HepG2 (cell line): Measurements from ENCODE around the gene CDC42SE1. TPM values are rescaled to one million over a fixed set of nuclear protein-coding genes. Genes with fewer than 3 reads are reported as not detected.
A peak's percentile ranks its signal among the peaks of the same experiment; 100 is the strongest.

ENCODE experiments used
- ASH2L ChIP-seq: fragments of 300-600, 200-600 bp; sonication (generic); IDR thresholded peaks from 2 replicates; pipeline ENCODE4 v1.7.0; 2017; ENCODE audit warnings: low read depth, mild to moderate bottlenecking, moderate library complexity, mixed read lengths, low read length; ENCODE audit not compliant: insufficient read length
- CHD4 ChIP-seq: fragments of 200-600 bp; sonication (generic); IDR thresholded peaks from 2 replicates; pipeline ENCODE4 v1.7.0; 2017; ENCODE audit warnings: mild to moderate bottlenecking, low read length, borderline replicate concordance
- HBP1 ChIP-seq: IDR thresholded peaks from 2 replicates; pipeline ENCODE4 v1.6.1; 2016; ENCODE audit warnings: low read depth, control low read depth
- HIVEP1 ChIP-seq: sonication (generic); formaldehyde crosslinking; IDR thresholded peaks from 2 replicates; pipeline ENCODE4 v1.4.0; 2020; ENCODE audit warnings: mild to moderate bottlenecking, missing genetic modification reagents
- HMG20B ChIP-seq: conservative IDR thresholded peaks from 2 replicates; pipeline ENCODE4 v1.6.1; 2016; ENCODE audit warnings: missing genetic modification reagents, missing compliant biosample characterization
- KLF16 ChIP-seq, 2 experiments: sonication (generic) in 1 of 2; formaldehyde crosslinking in 1 of 2; IDR thresholded peaks; 2 replicates each; pipeline versions ENCODE4 v1.6.1 to v1.8.0; 2016 to 2023; ENCODE audit warnings: missing genetic modification reagents in 2 of 2, missing compliant biosample characterization in 1 of 2
- MIXL1 ChIP-seq: IDR thresholded peaks from 2 replicates; pipeline ENCODE4 v1.6.1; 2016
- MNT ChIP-seq: fragments of 450-650 bp; IDR thresholded peaks from 2 replicates; pipeline ENCODE4 v1.6.1; 2016
- SIN3B ChIP-seq: fragments of 150-350 bp; IDR thresholded peaks from 2 replicates; pipeline ENCODE4 v1.6.1; 2014; ENCODE audit warnings: low read length
- SOX13 ChIP-seq, 3 experiments: fragments of 450-650 bp in 1 of 3; sonication (generic) in 1 of 3; formaldehyde crosslinking in 1 of 3; IDR thresholded peaks in 2 of 3; conservative IDR thresholded peaks in 1 of 3; 2 replicates each; pipeline versions ENCODE4 v1.5.0 to v1.6.1; 2016 to 2020; ENCODE audit warnings: antibody characterized with exemption in 1 of 3, mild to moderate bottlenecking in 1 of 3, missing compliant biosample characterization in 1 of 3, missing genetic modification reagents in 1 of 3, moderate library complexity in 1 of 3
- ZFX ChIP-seq: sonication (generic); formaldehyde crosslinking; IDR thresholded peaks from 2 replicates; pipeline ENCODE4 v1.4.0; 2020; ENCODE audit warnings: mild to moderate bottlenecking, low read depth, missing genetic modification reagents, moderate library complexity
- ZHX1 ChIP-seq: sonication (generic); formaldehyde crosslinking; IDR thresholded peaks from 2 replicates; pipeline ENCODE4 v1.8.1; 2022; ENCODE audit warnings: low read depth, mild to moderate bottlenecking, missing genetic modification reagents
- ZNF616 ChIP-seq: sonication (generic); formaldehyde crosslinking; IDR thresholded peaks from 2 replicates; pipeline ENCODE4 v1.5.0; 2020; ENCODE audit warnings: low read depth, mild to moderate bottlenecking, missing genetic modification reagents
- ZNF710 ChIP-seq: sonication (generic); formaldehyde crosslinking; IDR thresholded peaks from 2 replicates; pipeline ENCODE4 v1.5.0; 2020; ENCODE audit warnings: mild to moderate bottlenecking, missing genetic modification reagents, borderline replicate concordance
- ZNF770 ChIP-seq: sonication (generic); formaldehyde crosslinking; IDR thresholded peaks from 2 replicates; pipeline ENCODE4 v1.5.0; 2020; ENCODE audit warnings: mild to moderate bottlenecking, missing genetic modification reagents
- polyA plus RNA-seq, 8 experiments: library from polyadenylated mRNA; depleted of rRNA in 3 of 8; stranded (reverse) in 7 of 8; unstranded in 1 of 8; fragments of >200 nt; fragmentation: Illumina TruSeq in 4 of 8; extraction: Trizol in 4 of 8; gene quantifications; 2 replicates each; pipeline versions ENCODE4 v1.2.1 to v1.2.3, GENCODE V29; 2011 to 2016; ENCODE audit warnings: low read depth in 4 of 8, missing spikeins in 1 of 8, mixed read lengths in 1 of 8; ENCODE audit not compliant: insufficient read depth in 1 of 8
- total RNA-seq, 5 experiments: library from RNA; depleted of rRNA; stranded (reverse); fragments of >200 nt; fragmentation: Illumina TruSeq; extraction: Trizol; gene quantifications; 2 replicates each; pipeline ENCODE4 v1.2.3, GENCODE V29; 2016; ENCODE audit warnings: low read depth in 1 of 5

Gene CDC42SE1
- total and polyA plus RNA-seq, 2 of the 13 experiments (the other 11 are each of a cell fraction or from before 2014, with no cell fraction given): 17.6 to 17.9 TPM

- TF ChIP-seq MNT: peak; percentile 35
- TF ChIP-seq ZNF616 (CRISPR knock-in tag): no peak
- no peak for TF ChIP-seq SIN3B
- TF ChIP-seq MIXL1: peak; percentile 73
- TF ChIP-seq ZFX (CRISPR knock-in tag): peak; percentile 58
- TF ChIP-seq ZNF710: peak; percentile 91
- TF ChIP-seq ZHX1: no peak; the same call in 1 of the 2 replicates
- peak; percentile 94; the same call in 1 of the 2 replicates for TF ChIP-seq CHD4
- no peak for TF ChIP-seq HMG20B (CRISPR knock-in tag)
- peak; percentile 86 for TF ChIP-seq ASH2L
- TF ChIP-seq SOX13 (IDR thresholded peaks at IDR 0.05): peak; percentile 66
- TF ChIP-seq SOX13 (CRISPR knock-in tag; conservative IDR thresholded peaks at IDR 0.05 in 1 of 2, IDR thresholded peaks at IDR 0.05 in 1 of 2): peak in 1 of 2 experiments; percentile 84; a peak in 2 of 4 replicates
- TF ChIP-seq KLF16 (CRISPR knock-in tag; IDR thresholded peaks at IDR 0.05): peak in 1 of 2 experiments; percentile 43; a peak in 1 of 4 replicates
- TF ChIP-seq ZNF770 (CRISPR knock-in tag): peak; percentile 47; the same call in 1 of the 2 replicates
- TF ChIP-seq HIVEP1 (CRISPR knock-in tag): no peak
- peak; percentile 62; the same call in 1 of the 2 replicates for TF ChIP-seq HBP1 (CRISPR knock-in tag)
Measured at GRCh38 chr1:151012684-151013471, 46.5 kb downstream of the CDC42SE1 start (continued).
